OCI-LY1 (cell line): Measurements from ENCODE around the gene ARHGEF28.

ENCODE experiments used
- CTCF ChIP-seq: fragments of 200-600 bp; sonication (generic), shearing (Covaris generic); IDR thresholded peaks from 2 replicates; pipeline ENCODE4 v1.5.1; 2017; ENCODE audit warnings: mild to moderate bottlenecking, antibody characterized with exemption, low read length, moderate library complexity, mixed read lengths
- EZH2 ChIP-seq: fragments of 200-600 bp; sonication (generic), shearing (Covaris generic); IDR thresholded peaks from 2 replicates; pipeline ENCODE4 v1.8.0; 2017; ENCODE audit warnings: borderline replicate concordance, mixed run types, mild to moderate bottlenecking, antibody characterized with exemption, low read length, moderate library complexity, mixed read lengths

GRCh38 chr5:73735032-73735734, 109.2 kb downstream of the ARHGEF28 start:
- TF ChIP-seq EZH2 (no peak), CTCF (no peak)
